Measurements from ENCODE around the gene ACAP3.

Gene ACAP3

DNA sequence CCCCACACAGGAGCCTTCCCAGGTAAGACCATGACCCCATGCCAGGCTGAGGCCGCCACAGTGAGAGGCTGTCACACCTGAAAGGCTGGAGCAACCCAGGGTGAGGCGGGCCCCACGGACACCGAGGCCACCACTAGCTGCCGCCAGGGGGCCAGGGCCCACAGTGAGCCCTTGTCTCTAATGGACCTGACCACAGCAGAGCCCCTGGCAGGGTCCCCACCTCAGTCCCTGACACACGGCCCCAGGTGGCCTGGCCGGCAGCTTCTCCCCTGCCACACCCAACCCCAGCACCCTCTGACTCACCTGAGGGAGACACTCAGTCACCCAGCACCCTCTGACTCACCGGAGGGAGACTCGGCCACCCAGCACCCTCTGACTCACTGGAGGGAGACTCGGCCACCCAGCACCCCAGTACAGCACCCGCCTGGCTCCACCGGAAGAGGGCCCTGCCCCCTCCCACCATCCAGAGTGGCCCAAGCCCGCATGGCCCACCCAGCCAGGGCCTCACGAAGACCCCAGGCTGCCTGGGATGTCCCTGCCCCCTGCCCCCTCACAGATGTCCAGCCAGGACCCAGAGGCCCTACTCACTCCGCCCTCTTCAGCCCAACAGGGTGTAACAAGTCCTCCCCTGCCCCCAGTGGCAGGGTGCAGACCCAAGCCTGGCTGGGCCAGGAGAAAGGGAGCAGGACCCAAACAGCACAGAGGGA lies 37.1 kb upstream of the ACAP3 start:
- DNase-seq (ENCODE audit: low spot score) = no peak

DNA sequence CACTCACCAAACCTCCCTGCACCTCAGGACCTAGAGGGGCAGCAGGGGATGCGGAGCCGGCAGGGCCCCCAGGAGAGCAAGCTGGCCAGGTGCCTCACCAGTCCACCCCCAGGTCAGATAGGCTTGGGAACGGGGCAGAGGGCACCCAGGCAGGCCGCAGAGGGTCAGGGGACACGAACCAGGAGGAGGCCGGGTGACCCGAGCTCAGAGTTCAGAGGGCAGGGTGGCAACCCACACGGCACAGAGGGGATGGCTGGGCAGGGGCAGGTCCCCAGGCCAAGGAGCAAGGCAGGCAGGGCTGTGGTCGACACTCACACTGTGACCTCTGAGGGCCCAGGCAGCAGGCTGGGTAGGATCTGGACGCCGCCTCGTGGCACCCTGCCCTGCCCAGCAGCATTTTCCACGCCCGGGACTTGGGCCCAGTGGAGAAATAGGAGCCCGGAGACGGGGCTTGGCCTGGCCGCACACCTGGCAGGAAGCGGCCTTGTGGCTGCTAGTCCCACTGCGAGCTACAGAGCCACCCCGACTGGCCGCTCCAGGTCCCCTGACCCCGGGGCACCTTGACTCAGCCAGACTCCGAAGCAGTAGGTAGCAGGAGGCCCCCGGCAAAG lies 36.2 kb upstream of the ACAP3 start:
- no peak for DNase-seq (ENCODE audit: low spot score)

DNA sequence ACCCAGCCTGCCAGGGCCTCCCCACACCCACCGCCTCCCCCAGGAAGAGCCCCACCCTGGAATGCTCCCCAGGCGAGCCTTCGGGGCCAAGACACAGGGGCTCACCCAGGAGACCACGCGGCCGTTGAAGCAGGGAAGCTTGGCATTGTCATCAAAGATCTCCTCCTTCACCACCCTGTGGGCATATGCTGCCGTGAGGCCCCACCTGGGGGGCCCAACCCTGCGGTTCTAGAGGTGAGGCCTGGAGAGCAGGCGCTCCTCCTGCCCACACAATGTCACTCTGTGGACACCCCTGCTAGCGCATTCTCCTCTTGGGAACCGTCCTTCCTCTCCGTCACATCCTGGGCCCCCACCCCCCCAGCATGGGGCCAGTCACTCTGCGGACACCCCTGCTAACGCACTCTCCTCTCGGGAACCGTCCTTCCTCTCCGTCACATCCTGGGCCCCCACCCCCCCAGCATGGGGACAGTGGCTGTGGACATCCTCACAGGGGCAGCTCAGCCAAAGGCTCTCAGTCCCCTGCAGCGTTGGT lies 34.9 kb upstream of the ACAP3 start:
- DNase-seq (ENCODE audit: low spot score) = no peak

DNA sequence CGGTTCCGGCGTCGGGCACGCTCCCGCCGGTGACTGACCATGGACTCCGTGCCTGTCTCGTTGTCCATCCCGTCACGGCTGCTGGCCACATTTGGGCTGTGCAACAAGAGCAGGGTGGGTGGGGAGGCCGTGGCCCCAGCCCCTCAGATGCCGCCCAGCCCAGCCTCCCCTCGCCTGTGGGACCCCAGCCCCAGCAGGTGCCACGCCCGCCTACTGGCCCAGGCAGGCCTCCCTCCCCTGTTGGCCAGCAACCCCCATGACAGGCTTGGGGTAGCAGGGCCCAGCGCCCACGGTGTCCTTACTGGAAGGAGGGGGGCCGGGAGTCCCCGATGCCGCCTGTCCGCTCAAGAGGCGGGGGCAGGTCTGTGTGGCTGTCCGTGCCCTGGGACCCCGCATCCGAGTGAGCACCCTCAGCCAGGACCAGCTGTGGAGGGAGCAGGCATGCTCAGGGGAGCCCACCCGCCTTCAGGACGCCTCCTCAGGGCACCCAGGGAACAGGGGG lies 34.4 kb upstream of the ACAP3 start:
- DNase-seq (ENCODE audit: low spot score) = no peak

DNA sequence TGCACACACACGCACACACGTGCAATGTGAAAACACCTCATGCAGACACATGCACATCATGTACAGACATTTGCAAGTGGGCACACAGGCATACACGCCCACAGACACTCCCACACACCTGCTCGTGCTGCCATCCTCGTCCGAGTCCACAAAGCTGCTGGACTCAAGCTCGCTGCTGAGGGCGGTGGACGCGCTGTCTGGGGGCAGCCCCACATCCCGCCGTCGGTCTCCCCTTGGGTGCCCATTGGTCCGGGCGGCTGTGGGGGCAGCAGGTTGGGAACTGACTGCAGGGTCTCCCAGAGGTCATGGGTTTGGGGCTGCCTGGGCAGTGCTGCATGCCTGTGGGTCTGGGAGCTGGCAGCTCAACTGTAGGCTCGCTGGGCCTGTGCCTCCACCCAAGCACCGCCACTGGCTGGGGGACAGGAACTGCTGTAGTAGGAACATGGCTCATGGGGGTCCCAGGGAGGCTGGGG lies 33.9 kb upstream of the ACAP3 start:
- DNase-seq (ENCODE audit: low spot score) = no peak

DNA sequence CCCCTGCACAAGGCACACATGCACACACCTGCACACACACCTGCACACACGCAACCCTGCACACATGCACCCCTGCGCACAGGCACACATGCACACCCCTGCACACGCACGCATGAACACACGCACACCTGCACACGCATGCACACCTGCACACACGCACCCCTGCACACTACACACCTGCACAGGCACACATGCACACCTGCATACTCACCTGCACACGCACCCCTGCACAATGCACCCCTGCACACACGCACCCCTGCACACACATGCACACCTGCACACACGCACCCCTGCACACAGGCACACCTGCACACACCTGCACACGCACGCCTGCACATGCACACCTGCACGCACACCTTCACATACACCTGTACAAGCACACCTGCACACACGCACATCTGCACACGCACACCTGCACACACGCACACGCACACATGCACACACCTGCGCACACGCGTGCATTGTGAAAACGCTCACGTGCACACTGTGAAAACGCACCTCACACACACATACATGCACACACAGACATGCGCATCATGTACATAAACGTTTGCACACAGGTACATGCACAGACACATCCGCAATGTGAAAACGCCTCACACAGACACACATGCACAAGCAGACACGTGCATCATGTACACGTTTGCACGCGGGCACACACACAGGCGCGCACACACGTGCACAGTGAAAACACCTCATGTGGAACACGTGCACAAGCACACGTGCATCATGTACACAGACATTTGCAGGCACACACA lies 33.2 kb upstream of the ACAP3 start:
- no peak for DNase-seq (ENCODE audit: low spot score)

DNA sequence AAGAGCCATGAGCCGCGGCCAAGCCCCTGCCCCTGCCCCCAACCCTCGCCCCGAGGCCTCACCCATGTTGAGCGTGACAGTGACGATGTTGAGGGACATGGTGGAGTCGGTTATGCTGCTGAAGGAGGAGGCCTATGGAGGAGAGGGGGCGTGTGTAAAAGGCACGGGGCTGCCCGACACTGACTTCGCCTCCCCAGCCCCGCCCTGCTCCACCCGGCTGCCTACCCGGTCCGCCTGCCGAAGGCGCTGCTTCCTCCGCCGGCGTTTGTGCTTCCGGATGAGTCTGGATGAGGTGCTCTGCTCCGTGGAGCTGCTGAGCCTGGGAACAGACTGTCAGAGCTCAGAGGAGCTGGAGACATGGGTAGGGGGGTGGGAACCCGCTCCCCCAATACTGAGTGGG lies 32.5 kb upstream of the ACAP3 start:
- no peak for DNase-seq (ENCODE audit: low spot score)

DNA sequence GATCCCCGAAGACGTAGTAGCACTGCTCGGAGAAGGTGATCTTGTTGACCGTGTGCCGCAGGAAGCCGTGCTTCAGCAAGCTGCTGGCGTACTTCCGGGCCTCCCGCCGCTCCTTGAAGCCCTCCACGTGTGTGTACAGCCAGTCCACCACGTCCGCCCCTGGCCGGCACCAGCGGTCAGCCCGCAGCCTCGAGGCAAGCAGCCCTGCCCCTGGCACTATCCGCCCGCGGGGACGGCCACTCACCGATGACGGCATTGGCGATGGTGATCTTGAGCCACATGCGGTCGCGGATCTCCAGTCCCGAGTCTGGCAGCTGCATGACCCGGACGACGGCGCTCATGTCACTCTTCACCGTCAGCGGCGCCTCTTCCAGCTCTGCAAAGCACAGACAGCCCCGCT lies 30.5 kb upstream of the ACAP3 start:
- DNase-seq (ENCODE audit: low spot score) = no peak

DNA sequence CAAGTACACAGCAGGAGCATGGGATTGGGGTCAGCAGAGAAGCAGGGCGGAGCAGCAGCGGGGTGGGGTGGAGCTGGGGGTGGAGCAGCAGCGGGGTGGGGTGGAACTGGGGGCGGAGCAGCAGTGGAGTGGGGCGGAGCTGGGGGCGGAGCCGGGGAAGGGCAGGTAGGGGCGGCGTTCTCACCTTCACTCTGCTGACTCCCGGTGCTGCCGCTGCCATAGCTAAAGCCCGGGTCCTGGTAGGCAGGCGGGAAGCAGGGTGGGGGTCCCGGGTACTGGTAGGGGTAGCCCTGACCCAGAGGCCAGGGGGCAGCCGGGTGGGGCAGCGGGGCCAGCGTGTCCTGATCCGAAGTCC lies 30.0 kb upstream of the ACAP3 start:
- no peak for DNase-seq (ENCODE audit: low spot score)

DNA sequence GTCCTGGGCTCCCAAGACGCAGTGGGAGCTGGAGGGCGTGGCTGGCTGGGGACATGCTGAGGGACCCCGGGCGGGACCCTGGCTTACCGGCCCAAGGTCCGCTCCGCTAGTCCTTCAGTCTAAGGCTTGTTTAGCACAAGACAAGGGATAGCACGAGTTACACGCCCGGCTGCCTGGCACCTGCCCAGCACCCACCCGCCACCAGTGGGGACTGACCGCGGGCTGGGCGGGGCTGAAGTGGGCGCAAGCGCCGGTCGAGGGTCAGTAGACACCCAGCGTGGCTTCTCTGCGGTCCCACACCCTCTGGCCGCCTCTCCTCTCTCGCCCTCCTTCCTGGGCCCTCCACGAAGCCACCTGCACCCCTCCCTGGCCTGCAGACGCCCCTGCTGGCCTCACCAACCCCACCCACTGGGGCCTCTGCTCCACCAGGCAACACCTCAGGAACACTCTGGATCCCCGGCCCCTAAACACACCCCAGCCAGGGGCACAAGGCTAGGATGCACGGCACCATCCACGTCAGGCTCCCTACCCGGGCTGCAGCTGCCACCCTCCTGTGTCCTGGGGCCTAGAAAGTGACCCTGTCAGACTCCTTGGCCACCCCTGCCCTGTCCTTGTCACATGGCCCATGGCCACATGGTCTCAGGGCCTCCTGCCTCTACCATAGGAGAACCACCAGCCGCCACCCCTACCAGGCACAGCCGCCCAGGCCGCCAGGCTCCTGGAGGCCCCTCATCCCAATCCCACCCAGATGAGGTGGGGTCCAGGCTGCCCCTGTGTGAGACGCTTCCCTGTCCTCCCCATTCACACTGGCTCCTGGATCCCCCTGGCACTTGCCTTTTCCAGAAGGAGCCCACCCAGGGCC lies 29.4 kb upstream of the ACAP3 start:
- no peak for DNase-seq (ENCODE audit: low spot score)

DNA sequence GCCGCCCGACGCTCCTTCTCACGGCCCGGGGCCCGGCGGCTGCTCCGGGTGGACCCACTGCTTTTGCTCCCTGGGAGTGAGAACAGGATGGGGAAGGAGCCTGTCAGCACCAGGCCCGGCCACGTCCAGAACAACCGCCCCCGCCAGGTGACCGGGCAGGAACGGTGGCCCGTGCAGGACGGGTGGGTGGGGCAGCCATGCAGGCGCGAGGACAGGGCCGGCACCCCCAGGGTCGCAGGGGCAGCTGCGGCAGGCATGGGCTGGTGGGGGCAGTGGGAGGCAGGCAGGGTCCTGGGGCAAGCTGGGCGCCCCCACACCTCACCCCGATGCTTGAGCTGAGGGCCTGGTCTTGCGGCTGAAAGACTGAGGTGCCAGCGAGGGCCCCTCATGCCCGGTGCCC lies 28.7 kb upstream of the ACAP3 start:
- DNase-seq (ENCODE audit: low spot score) = no peak

DNA sequence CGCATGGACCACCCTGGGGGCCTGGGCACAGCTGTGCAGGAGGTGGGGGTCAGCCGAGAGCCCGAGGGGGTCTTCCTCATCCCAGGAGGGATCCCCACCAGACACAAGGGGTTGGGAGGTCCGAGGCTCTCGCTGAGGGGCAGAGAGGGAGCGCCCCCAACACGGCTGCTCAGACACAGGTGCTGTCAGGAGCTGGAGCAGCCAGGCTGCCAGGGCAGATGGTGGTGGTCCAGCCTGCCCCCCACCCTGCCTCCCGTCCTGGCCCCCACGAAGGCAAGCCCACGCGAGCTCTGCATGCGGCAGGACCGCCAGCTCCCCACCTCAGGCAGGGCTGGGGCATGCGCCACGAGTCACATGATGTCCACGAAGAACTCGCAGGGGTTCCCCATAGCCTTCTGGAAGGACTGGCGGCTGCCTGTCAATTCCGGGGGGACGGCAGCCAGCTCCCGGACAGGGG lies 28.1 kb upstream of the ACAP3 start:
- no peak for DNase-seq (ENCODE audit: low spot score)

DNA sequence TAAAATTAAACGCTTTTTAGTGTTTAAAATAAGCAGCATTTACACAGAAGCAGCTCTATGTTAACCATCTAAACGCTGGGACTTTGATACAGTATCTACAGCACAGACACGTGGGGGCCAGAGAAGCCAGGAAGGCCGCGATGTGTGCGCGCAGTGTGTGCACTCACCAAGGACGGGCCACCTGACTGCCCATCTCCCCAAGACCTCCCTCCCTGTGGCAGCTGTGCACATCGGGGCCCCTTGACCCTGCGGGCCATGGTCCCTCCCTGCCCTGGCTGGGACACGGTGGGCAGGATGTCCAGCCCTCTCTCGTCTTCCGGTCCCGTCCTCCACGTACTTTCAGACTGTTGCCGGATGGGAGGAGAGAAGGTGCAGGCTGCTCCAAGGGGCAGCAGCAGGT lies 27.6 kb upstream of the ACAP3 start:
- DNase-seq (ENCODE audit: low spot score) = no peak

DNA sequence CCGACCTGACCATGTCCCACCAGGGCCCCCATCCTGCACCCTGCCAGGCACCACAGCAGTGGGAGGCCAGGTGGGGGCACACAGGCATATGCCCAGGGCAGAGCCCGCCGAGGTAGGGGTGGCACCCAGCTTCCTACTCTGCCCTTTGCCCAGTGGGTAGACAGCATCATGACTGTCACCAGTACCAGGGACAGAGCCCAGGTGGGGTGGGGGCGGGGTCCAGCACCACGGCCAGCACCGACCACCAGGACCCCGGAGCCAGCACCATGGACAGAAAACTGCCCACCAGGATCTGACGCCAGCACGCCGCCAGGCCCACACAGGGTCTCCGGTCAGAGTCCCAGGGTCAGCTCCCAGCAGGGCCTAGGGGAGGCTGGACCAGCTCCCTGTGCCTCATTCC lies 27.1 kb upstream of the ACAP3 start:
- DNase-seq (ENCODE audit: low spot score) = no peak

DNA sequence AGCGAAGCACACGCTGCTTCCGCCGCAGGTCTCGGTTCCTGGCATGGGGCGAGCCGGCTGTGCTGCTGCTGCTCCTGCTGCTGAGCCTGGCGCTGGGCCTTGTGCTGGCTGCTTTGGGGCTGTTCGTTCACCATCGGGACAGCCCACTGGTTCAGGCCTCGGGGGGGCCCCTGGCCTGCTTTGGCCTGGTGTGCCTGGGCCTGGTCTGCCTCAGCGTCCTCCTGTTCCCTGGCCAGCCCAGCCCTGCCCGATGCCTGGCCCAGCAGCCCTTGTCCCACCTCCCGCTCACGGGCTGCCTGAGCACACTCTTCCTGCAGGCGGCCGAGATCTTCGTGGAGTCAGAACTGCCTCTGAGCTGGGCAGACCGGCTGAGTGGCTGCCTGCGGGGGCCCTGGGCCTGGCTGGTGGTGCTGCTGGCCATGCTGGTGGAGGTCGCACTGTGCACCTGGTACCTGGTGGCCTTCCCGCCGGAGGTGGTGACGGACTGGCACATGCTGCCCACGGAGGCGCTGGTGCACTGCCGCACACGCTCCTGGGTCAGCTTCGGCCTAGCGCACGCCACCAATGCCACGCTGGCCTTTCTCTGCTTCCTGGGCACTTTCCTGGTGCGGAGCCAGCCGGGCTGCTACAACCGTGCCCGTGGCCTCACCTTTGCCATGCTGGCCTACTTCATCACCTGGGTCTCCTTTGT lies 26.0 kb upstream of the ACAP3 start:
- no peak for DNase-seq (ENCODE audit: low spot score)

DNA sequence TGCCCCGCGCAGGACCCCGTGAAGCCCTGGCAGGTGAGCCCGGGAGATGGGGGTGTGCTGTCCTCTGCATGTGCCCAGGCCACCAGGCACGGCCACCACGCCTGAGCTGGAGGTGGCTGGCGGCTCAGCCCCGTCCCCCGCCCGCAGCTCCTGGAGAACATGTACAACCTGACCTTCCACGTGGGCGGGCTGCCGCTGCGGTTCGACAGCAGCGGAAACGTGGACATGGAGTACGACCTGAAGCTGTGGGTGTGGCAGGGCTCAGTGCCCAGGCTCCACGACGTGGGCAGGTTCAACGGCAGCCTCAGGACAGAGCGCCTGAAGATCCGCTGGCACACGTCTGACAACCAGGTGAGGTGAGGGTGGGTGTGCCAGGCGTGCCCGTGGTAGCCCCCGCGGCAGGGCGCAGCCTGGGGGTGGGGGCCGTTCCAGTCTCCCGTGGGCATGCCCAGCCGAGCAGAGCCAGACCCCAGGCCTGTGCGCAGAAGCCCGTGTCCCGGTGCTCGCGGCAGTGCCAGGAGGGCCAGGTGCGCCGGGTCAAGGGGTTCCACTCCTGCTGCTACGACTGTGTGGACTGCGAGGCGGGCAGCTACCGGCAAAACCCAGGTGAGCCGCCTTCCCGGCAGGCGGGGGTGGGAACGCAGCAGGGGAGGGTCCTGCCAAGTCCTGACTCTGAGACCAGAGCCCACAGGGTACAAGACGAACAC lies 25.2 kb upstream of the ACAP3 start:
- no peak for DNase-seq (ENCODE audit: low spot score)

DNA sequence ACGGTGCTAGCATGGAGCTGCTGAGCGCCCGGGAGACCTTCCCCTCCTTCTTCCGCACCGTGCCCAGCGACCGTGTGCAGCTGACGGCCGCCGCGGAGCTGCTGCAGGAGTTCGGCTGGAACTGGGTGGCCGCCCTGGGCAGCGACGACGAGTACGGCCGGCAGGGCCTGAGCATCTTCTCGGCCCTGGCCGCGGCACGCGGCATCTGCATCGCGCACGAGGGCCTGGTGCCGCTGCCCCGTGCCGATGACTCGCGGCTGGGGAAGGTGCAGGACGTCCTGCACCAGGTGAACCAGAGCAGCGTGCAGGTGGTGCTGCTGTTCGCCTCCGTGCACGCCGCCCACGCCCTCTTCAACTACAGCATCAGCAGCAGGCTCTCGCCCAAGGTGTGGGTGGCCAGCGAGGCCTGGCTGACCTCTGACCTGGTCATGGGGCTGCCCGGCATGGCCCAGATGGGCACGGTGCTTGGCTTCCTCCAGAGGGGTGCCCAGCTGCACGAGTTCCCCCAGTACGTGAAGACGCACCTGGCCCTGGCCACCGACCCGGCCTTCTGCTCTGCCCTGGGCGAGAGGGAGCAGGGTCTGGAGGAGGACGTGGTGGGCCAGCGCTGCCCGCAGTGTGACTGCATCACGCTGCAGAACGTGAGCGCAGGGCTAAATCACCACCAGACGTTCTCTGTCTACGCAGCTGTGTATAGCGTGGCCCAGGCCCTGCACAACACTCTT lies 24.5 kb upstream of the ACAP3 start:
- DNase-seq (ENCODE audit: low spot score) = no peak

DNA sequence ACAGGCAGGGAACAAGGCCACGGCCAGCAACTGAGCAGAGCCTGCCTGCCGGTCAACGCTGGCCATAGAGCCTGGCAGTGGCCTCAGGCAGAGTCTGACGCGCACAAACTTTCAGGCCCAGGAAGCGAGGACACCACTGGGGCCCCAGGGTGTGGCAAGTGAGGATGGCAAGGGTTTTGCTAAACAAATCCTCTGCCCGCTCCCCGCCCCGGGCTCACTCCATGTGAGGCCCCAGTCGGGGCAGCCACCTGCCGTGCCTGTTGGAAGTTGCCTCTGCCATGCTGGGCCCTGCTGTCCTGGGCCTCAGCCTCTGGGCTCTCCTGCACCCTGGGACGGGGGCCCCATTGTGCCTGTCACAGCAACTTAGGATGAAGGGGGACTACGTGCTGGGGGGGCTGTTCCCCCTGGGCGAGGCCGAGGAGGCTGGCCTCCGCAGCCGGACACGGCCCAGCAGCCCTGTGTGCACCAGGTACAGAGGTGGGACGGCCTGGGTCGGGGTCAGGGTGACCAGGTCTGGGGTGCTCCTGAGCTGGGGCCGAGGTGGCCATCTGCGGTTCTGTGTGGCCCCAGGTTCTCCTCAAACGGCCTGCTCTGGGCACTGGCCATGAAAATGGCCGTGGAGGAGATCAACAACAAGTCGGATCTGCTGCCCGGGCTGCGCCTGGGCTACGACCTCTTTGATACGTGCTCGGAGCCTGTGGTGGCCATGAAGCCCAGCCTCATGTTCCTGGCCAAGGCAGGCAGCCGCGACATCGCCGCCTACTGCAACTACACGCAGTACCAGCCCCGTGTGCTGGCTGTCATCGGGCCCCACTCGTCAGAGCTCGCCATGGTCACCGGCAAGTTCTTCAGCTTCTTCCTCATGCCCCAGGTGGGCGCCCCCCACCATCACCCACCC lies 23.6 kb upstream of the ACAP3 start, which contains the start of gene TAS1R3:
Gene TAS1R3 (plus strand): TSS at position 213 of the 898 bp plus-strand sequence. CDS start 66 bp downstream, at position 279.
- DNase-seq (ENCODE audit: low spot score) = no peak
